ENCODE results near the gene ADSL. TPM values are rescaled to one million over a fixed set of nuclear protein-coding genes. Genes with fewer than 3 reads are reported as not detected.

ADSL gene
- total and polyA plus RNA-seq, 2 of the 4 experiments (the other 2 are of a cell fraction): 93.6 to 229 TPM

DNA sequence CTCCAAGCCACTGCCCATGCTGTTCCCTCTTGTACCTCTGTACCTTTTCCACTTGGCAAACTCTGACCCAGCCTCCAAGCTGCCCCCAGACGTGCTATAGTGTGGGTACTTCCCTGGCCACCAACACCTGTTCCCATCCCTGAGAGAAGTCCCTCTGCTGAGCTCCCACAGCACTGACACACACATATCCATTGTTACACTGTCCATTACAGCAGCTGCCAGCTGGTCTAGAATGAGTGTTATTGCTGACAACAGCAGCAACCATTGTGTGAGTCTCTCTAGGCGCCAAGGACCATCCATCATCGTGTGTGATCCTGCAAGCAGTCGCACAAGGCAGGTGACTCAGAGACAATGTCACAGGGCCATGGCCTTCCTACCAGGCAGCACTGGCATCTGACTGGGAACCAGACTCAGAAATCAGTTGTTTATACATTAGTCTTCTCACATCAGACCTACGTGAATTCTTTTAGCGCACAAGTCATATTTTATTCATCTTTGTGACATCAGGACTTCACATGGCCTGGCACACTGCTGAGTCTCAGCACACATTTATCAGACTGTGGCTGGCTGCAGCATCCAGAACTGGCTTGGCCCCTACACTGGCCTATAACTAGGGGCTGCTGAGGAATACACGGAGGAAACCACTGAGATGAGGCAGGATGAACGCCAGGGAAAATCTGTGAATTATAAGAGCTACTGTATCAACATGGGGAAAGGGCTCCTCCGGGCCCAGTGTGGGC is 80.5 kb downstream of the ADSL start:
- Histone ChIP-seq H2BK5ac (ENCODE audit: low read depth, low read length, poor library complexity, severe bottlenecking) (no peak overlapping the region), H3K79me1 (ENCODE audit: low read depth in 1 of 2, low read length in 2 of 2) (peaks cover 28 to 89% of the 10 kb centered on the region in 2 experiments), H3K4me3 (ENCODE audit: insufficient read depth, low read depth, low read length) (no peak overlapping the region), H3K4me2 (ENCODE audit: low read depth, low read length) (no peak overlapping the region), H4K20me1 (ENCODE audit: insufficient read depth, low read length) (peaks cover 43% of the 10 kb centered on the region), H3K56ac (ENCODE audit: extremely low read depth, insufficient read depth, low read length) (no peak overlapping the region), H3K27ac (ENCODE audit: insufficient read depth, low read length) (no peak overlapping the region), H3K9ac (ENCODE audit: low read depth, low read length) (no peak overlapping the region), H2BK120ac (ENCODE audit: low read depth, low read length) (no peak overlapping the region), H3K18ac (ENCODE audit: low read depth, low read length) (no peak overlapping the region), H3K4me1 (ENCODE audit: control insufficient read depth, insufficient read depth, low read length) (peaks cover 5% of the 10 kb centered on the region; the same call in 1 of the 2 replicates), H3K36me3 (ENCODE audit: control insufficient read depth, insufficient read depth, low read length) (peaks cover 75% of the 10 kb centered on the region), H2BK20ac (ENCODE audit: low read depth, low read length) (no peak overlapping the region), H3K23ac (ENCODE audit: low read depth, low read length) (0 out of 2 replicates have a peak overlapping the region, but pooled peaks have one; percentile 52), H3K27me3 (ENCODE audit: control insufficient read depth, insufficient read depth, low read length) (no peaks in the 10 kb centered on the region), H2AK5ac (ENCODE audit: low read depth, low read length) (no peak overlapping the region), H3K4ac (ENCODE audit: low read depth, low read length) (no peak overlapping the region), H3K14ac (replicated peaks; ENCODE audit: low read depth, low read length) (no peak overlapping the region), H2BK15ac (ENCODE audit: low read depth, low read length) (no peak overlapping the region), H4K5ac (ENCODE audit: low read depth, low read length) (no peak overlapping the region), H4K8ac (ENCODE audit: low read depth in 2 of 2, low read length in 2 of 2) (no peak overlapping the region), H2AK9ac (replicated peaks; ENCODE audit: low read depth, low read length, poor library complexity) (peak overlapping the region; percentile 6), H2AFZ (replicated peaks; ENCODE audit: low read length, poor library complexity) (no peak overlapping the region), H3K9me1 (ENCODE audit: insufficient read depth, low read length) (peaks cover 30% of the 10 kb centered on the region), H4K91ac (ENCODE audit: insufficient read depth, low read depth, low read length) (no peak overlapping the region), H3K9me3 (ENCODE audit: control insufficient read depth, insufficient read depth, low read length) (no peaks in the 10 kb centered on the region)
- ATAC-seq (ENCODE audit: low read depth): peak; percentile 50
- BruUV-seq (replicated peaks): no TSS peak
- in situ Hi-C loops (cut with MboI; ENCODE audit: low sequenced_read_pairs): loop anchor here (25.0 kb wide), 1 partner anchor 461 kb away; no protein-coding TSS in a partner anchor
- DNase-seq: peak; percentile 88
- dilution Hi-C loops (cut with HindIII; ENCODE audit: low sequenced_read_pairs, unreplicated experiment): no loop called here
- intact Hi-C loops (cut with micrococcal nuclease): no loop called here
- TF ChIP-seq MAFK (IDR thresholded peaks at IDR 0.05; ENCODE audit: low read depth, low read length) (peak; percentile 62), USF2 (IDR thresholded peaks at IDR 0.05; ENCODE audit: low read depth, low read length) (no peak), FOS (IDR thresholded peaks at IDR 0.05; ENCODE audit: low read depth, low read length) (peak; percentile 8; the same call in 1 of the 2 replicates), RCOR1 (IDR thresholded peaks at IDR 0.05; ENCODE audit: insufficient replicate concordance, low read length) (peak; percentile 33)
- POLR2A ChIA-PET (ENCODE audit: unreplicated experiment): no interaction called here
- CTCF ChIA-PET: interaction anchor here (1.1 to 1.4 kb wide), 2 partner anchors 10 to 30 kb away, joined by 3 to 5 read pairs; no protein-coding TSS in a partner anchor
- 77% methylated on average over 4 of the region's 9 CpGs; no CpG with 5 or more reads in 1 of the 2 experiments for WGBS, 2 experiments (ENCODE audit: extremely low coverage in 2 of 2, insufficient read length in 1 of 2)
